ENCODE results near the gene FAM187B. TPM values are rescaled to one million over a fixed set of nuclear protein-coding genes. Genes with fewer than 3 reads are reported as not detected.

The FAM187B gene
- total RNA-seq, 2 donors from 2014 or later: not detected

DNA sequence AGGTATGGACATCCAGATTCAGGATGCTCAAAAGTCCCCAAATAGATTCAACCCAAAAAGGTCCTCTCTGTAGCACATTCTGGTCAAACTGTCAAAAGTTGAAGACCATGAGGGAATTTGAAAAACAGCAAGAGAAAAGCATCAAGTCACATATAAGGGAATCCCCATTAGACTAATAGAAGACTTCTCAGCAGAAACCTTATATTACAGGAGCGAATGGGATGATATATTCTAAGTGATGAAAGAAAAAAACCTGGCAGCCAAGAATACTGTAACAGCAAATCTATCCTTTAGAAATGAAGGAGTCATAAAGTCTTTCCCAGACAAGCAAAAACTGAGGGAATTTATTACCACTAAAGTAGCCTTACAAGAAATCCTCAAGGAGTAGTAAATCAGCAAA, 44.3 kb downstream of the FAM187B start:
- Histone ChIP-seq H3K9ac (ENCODE audit: extremely low read depth, low read length, poor library complexity, severe bottlenecking) (no peak overlapping the region), H3K27me3 (ENCODE audit: control insufficient read depth, insufficient read depth, low read length, poor library complexity, severe bottlenecking) (no peaks in the 10 kb centered on the region), H3K4me3 (ENCODE audit: low read length) (no peak overlapping the region), H3K4me1 (ENCODE audit: control insufficient read depth, insufficient read depth, low read length) (no peaks in the 10 kb centered on the region), H3K36me3 (ENCODE audit: control insufficient read depth, insufficient read depth, low read length) (no peaks in the 10 kb centered on the region), H3K9me3 (ENCODE audit: control insufficient read depth, low read length) (no peaks in the 10 kb centered on the region), H3K27ac (ENCODE audit: low read depth, low read length) (no peak overlapping the region)
- H3K4me1 Mint-ChIP-seq: no peaks in the 10 kb centered on the region
- no peak for DNase-seq
- H3K4me3 Mint-ChIP-seq: no peak overlapping the region
- no CpG with 5 or more reads among the region's 1 CpG for WGBS, 2 experiments (ENCODE audit: insufficient coverage in 1 of 2, insufficient read length in 1 of 2)
- TF ChIP-seq CTCF (conservative IDR thresholded peaks at IDR 0.05): no peak
- H3K9me3 Mint-ChIP-seq: no peaks in the 10 kb centered on the region
- peaks cover 2% of the 10 kb centered on the region for H3K27me3 Mint-ChIP-seq (ENCODE audit: insufficient read depth)
- no peaks in the 10 kb centered on the region for H3K36me3 Mint-ChIP-seq (ENCODE audit: low read depth)
- H3K27ac Mint-ChIP-seq: no peak overlapping the region

- no peaks in the 10 kb centered on the region for H3K4me1 ChIP-seq (ENCODE audit: control insufficient read depth, insufficient read depth, low read length)
- no peak for TF ChIP-seq CTCF (conservative IDR thresholded peaks at IDR 0.05)
- H3K27me3 ChIP-seq (ENCODE audit: control insufficient read depth, insufficient read depth, low read length, poor library complexity, severe bottlenecking): no peaks in the 10 kb centered on the region
- 83 to 86% methylated on average over 1 of the region's 1 CpG for WGBS, 2 experiments (ENCODE audit: insufficient coverage in 1 of 2, insufficient read length in 1 of 2)
- Mint-ChIP-seq H3K9me3 (peaks cover 8% of the 10 kb centered on the region), H3K27ac (no peak overlapping the region), H3K36me3 (ENCODE audit: low read depth) (no peaks in the 10 kb centered on the region), H3K27me3 (ENCODE audit: insufficient read depth) (peaks cover 8% of the 10 kb centered on the region), H3K4me3 (no peak overlapping the region), H3K4me1 (no peaks in the 10 kb centered on the region)
- no peak overlapping the region for H3K27ac ChIP-seq (ENCODE audit: low read depth, low read length)
- H3K9me3 ChIP-seq (ENCODE audit: control insufficient read depth, low read length): no peaks in the 10 kb centered on the region
- H3K4me3 ChIP-seq (ENCODE audit: low read length): no peak overlapping the region
- DNase-seq: no peak
- no peak overlapping the region for H3K9ac ChIP-seq (ENCODE audit: extremely low read depth, low read length, poor library complexity, severe bottlenecking)
- H3K36me3 ChIP-seq (ENCODE audit: control insufficient read depth, insufficient read depth, low read length): no peaks in the 10 kb centered on the region
Measured at GRCh38 chr19:35181387-35181786, 47.2 kb downstream of the FAM187B start.

DNA sequence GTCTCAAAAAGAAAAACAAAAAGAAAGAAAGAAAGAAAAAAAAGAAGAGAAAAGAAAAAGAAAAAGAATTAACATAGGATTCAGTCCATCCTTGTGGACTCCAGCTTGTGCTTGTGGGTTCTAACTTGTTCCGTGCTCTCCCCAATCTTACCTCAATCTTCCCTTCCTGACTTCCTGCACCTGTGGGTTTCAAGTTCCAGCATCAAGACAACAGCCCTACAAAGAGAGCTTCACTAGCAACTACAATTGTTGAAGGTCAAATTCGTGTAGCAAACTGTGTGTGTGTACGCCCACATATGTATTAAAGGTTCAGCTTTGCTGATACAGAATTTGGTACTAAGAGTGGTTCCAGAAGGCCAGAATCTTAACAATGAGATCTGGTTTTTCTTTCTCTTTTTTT, 48.7 kb downstream of the FAM187B start:
- Histone ChIP-seq H3K27ac (ENCODE audit: low read depth, low read length) (no peak overlapping the region), H3K4me3 (ENCODE audit: low read length) (no peak overlapping the region), H3K9ac (ENCODE audit: extremely low read depth, low read length, poor library complexity, severe bottlenecking) (no peak overlapping the region), H3K36me3 (ENCODE audit: control insufficient read depth, insufficient read depth, low read length) (no peaks in the 10 kb centered on the region), H3K4me1 (ENCODE audit: control insufficient read depth, insufficient read depth, low read length) (no peaks in the 10 kb centered on the region), H3K9me3 (ENCODE audit: control insufficient read depth, low read length) (no peaks in the 10 kb centered on the region), H3K27me3 (ENCODE audit: control insufficient read depth, insufficient read depth, low read length, poor library complexity, severe bottlenecking) (no peaks in the 10 kb centered on the region)
- Mint-ChIP-seq H3K27ac (no peak overlapping the region), H3K36me3 (ENCODE audit: low read depth) (no peaks in the 10 kb centered on the region), H3K4me3 (no peak overlapping the region), H3K27me3 (ENCODE audit: insufficient read depth) (peaks cover 8% of the 10 kb centered on the region), H3K4me1 (no peaks in the 10 kb centered on the region), H3K9me3 (peaks cover 8% of the 10 kb centered on the region)
- TF ChIP-seq CTCF (conservative IDR thresholded peaks at IDR 0.05): no peak
- WGBS, 2 experiments (ENCODE audit: insufficient coverage in 1 of 2, insufficient read length in 1 of 2): 89 to 92% methylated on average over 2 to 3 of the region's 3 CpGs
- DNase-seq: no peak
